Jurkat, Clone E6-1 (cell line): ENCODE measurements around the gene LONP1. TPM values are rescaled to one million over a fixed set of nuclear protein-coding genes. Genes with fewer than 3 reads are reported as not detected.
"Not testable (repeated sequence)": the region's sequence is repeated elsewhere in the genome, so short reads cannot be mapped to it uniquely, and the experiment has no call there.

ENCODE experiments used
- DNase-seq: peaks from one replicate; pipeline ENCODE4 v3.0.0-alpha.2; 2011; ENCODE audit warnings: low read depth, low spot score
- H3K4me3 ChIP-seq: 2 replicates; pipeline ENCODE4 v1.5.1; 2011; ENCODE audit warnings: mild to moderate bottlenecking, low read length, control low read depth, moderate library complexity
- polyA plus RNA-seq: library from polyadenylated mRNA; unstranded; fragments of >200 nt; gene quantifications from one replicate; pipeline ENCODE4 v1.2.1, GENCODE V29; 2012; ENCODE audit warnings: missing spikeins; ENCODE audit not compliant: insufficient read length, insufficient read depth

The LONP1 gene
- 139 TPM for polyA plus RNA-seq

- H3K4me3 ChIP-seq, result peak within 1 kb of the TSS; percentile 99
- peak; percentile 98 for DNase-seq
These were observed at the start of gene LONP1, which contains the start of gene CATSPERD for GRCh38 chr19:5719961-5720790. Gene LONP1 (minus strand): TSS chr19:5720146. CDS start chr19:5720132, 14 bp downstream. Gene CATSPERD (plus strand): TSS chr19:5720637. CDS start chr19:5720738, 101 bp downstream.

GRCh38 chr19:5767949-5768348, 48.0 kb upstream of the LONP1 start:
- H3K4me3 ChIP-seq, result no peak overlapping the region
- no peak for DNase-seq

- no peak overlapping the region for H3K4me3 ChIP-seq
- no peak for DNase-seq
These were observed 45.3 kb upstream of the LONP1 start for GRCh38 chr19:5765220-5765619.

- H3K4me3 ChIP-seq, result no peak overlapping the region
- DNase-seq, result no peak
These were observed 42.8 kb upstream of the LONP1 start for GRCh38 chr19:5762608-5763217.

- no peak for DNase-seq
- H3K4me3 ChIP-seq, result no peak overlapping the region
These were observed 33.8 kb upstream of the LONP1 start for GRCh38 chr19:5753743-5754142.

GRCh38 chr19:5751709-5752108, 31.8 kb upstream of the LONP1 start:
- no peak overlapping the region for H3K4me3 ChIP-seq
- no peak for DNase-seq

- H3K4me3 ChIP-seq, result no peak overlapping the region
- DNase-seq, result no peak
These were observed 29.6 kb upstream of the LONP1 start for GRCh38 chr19:5749505-5749904.

- not testable (repeated sequence) for DNase-seq, H3K4me3 ChIP-seq
These were observed 29.0 kb upstream of the LONP1 start for GRCh38 chr19:5748920-5749319.

GRCh38 chr19:5744999-5745398, 25.1 kb upstream of the LONP1 start:
- DNase-seq, H3K4me3 ChIP-seq: not testable (repeated sequence)

GRCh38 chr19:5743630-5744029, 23.7 kb upstream of the LONP1 start:
- no peak for DNase-seq
- H3K4me3 ChIP-seq, result no peak overlapping the region

GRCh38 chr19:5742051-5742450, 22.1 kb upstream of the LONP1 start:
- no peak for DNase-seq
- no peak overlapping the region for H3K4me3 ChIP-seq

GRCh38 chr19:5738423-5738822, 18.5 kb upstream of the LONP1 start:
- no peak overlapping the region for H3K4me3 ChIP-seq
- DNase-seq, result no peak

- not testable (repeated sequence) for DNase-seq, H3K4me3 ChIP-seq
These were observed 13.2 kb upstream of the LONP1 start for GRCh38 chr19:5733172-5733571.

GRCh38 chr19:5727453-5728050, 7.6 kb upstream of the LONP1 start:
- H3K4me3 ChIP-seq, result no peak overlapping the region
- no peak for DNase-seq

GRCh38 chr19:5719274-5719960, 529 bp downstream of the LONP1 start:
- DNase-seq, result no peak
- H3K4me3 ChIP-seq, result peak overlapping the region; percentile 99

- DNase-seq, result peak; percentile 32
- H3K4me3 ChIP-seq, result peak overlapping the region; percentile 99
These were observed 1.2 kb downstream of the LONP1 start for GRCh38 chr19:5718579-5719273.

- DNase-seq, result no peak
- H3K4me3 ChIP-seq, result peak overlapping the region; percentile 99
These were observed 1.8 kb downstream of the LONP1 start for GRCh38 chr19:5718037-5718578.

- no peak overlapping the region for H3K4me3 ChIP-seq
- DNase-seq, result no peak
These were observed 2.6 kb downstream of the LONP1 start for GRCh38 chr19:5717215-5717935.
